MM.1S (cell line): Measurements from ENCODE around the gene SCAND1.

ENCODE experiments used
- DNase-seq: peaks from one replicate; pipeline ENCODE4 v3.0.0-alpha.2; 2015
- H2AFZ ChIP-seq: fragments of 300-600 bp; sonication (generic); 2 replicates; pipeline ENCODE4 v1.6.0; 2016; ENCODE audit warnings: antibody characterized with exemption, low read length
- H3F3A ChIP-seq: fragments of 300-600 bp; sonication (generic); 2 replicates; pipeline ENCODE4 v1.6.1; 2016; ENCODE audit warnings: mild to moderate bottlenecking, antibody characterized with exemption, low read length, moderate library complexity, mixed read lengths; ENCODE audit not compliant: insufficient read depth
- H3K27ac ChIP-seq: fragments of 300-600 bp; sonication (generic); 2 replicates; pipeline ENCODE4 v1.5.1; 2016; ENCODE audit warnings: mild to moderate bottlenecking, low read length
- H3K27me3 ChIP-seq: fragments of 300-600 bp; sonication (generic); replicated peaks from 2 replicates; pipeline ENCODE4 v1.6.0; 2016; ENCODE audit warnings: low read length; ENCODE audit not compliant: insufficient read depth
- H3K36me3 ChIP-seq: fragments of 300-600 bp; sonication (generic); replicated peaks from 2 replicates; pipeline ENCODE4 v1.6.1; 2016; ENCODE audit warnings: mild to moderate bottlenecking, low read length, mixed read lengths; ENCODE audit not compliant: insufficient read depth
- H3K4me1 ChIP-seq: fragments of 300-600 bp; sonication (generic); 2 replicates; pipeline ENCODE4 v1.6.1; 2016; ENCODE audit warnings: low read length, mixed read lengths
- H3K4me2 ChIP-seq: fragments of 300-600 bp; sonication (generic); 2 replicates; pipeline ENCODE4 v1.6.0; 2016; ENCODE audit warnings: low read depth, low read length
- H3K4me3 ChIP-seq: fragments of 300-600 bp; sonication (generic); 2 replicates; pipeline ENCODE4 v1.5.1; 2016; ENCODE audit warnings: low read length, mixed read lengths
- H3K79me2 ChIP-seq: fragments of 300-600 bp; sonication (generic); 2 replicates; pipeline ENCODE4 v1.6.1; 2016; ENCODE audit warnings: mixed run types, low read length, mixed read lengths
- H3K9ac ChIP-seq: fragments of 300-600 bp; sonication (generic); 2 replicates; pipeline ENCODE4 v1.6.1; 2016; ENCODE audit warnings: low read length, mixed read lengths
- H3K9me2 ChIP-seq: fragments of 300-600 bp; sonication (generic); replicated peaks from 2 replicates; pipeline ENCODE4 v1.6.1; 2016; ENCODE audit warnings: mild to moderate bottlenecking, low read length, mixed read lengths; ENCODE audit not compliant: insufficient read depth
- H3K9me3 ChIP-seq: fragments of 300-600 bp; sonication (generic); replicated peaks from 2 replicates; pipeline ENCODE4 v1.6.1; 2016; ENCODE audit warnings: mild to moderate bottlenecking, low read length, mixed read lengths; ENCODE audit not compliant: insufficient read depth
- H4K20me1 ChIP-seq: fragments of 300-600 bp; sonication (generic); 2 replicates; pipeline ENCODE4 v1.6.1; 2016; ENCODE audit warnings: mild to moderate bottlenecking, low read length, moderate library complexity, mixed read lengths; ENCODE audit not compliant: insufficient read depth
- EZH2 ChIP-seq: fragments of 300-600 bp; sonication (generic); optimal IDR thresholded peaks from 2 replicates; pipeline ENCODE3; 2017; ENCODE audit warnings: low read depth, mild to moderate bottlenecking, antibody characterized with exemption, low read length, mixed read lengths
- EZH2phosphoT487 ChIP-seq: fragments of 300-600 bp; sonication (generic); IDR thresholded peaks from 2 replicates; pipeline ENCODE4 v1.6.1; 2018; ENCODE audit warnings: antibody characterized with exemption, low read length
- TF ChIP-seq, protein P1 (sequence below): fragments of 300-600 bp; sonication (generic); IDR thresholded peaks from 2 replicates; pipeline ENCODE4 v1.5.1; 2016; ENCODE audit warnings: antibody characterized with exemption, low read length, mixed read lengths

Gene SCAND1

DNA sequence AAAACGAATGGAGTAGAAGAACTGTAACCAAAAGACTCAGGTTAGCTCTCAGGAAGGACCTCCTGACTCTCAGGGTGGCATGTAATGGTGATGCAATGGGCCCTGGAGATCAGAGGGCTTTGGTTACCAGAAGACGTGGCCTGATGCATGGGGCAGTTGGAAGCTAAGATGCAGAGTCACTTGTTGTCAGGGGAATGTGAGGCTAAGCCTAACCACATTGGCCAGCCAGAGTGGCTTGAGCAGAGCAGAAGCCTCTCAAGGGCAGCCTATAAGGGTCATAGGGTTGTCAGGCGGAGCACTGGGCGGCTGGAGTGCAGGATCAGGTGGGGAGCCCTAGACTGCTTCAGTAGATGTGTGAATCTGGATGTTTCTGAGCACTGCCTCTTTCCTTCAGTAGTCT, 20.0 kb upstream of the SCAND1 start:
- Histone ChIP-seq H3K9ac (no peak overlapping the region), H3K4me2 (no peak overlapping the region), H3K27me3 (no peaks in the 10 kb centered on the region), H3K4me3 (no peak overlapping the region), H3K4me1 (0 out of 2 replicates have a peak, but pooled peaks cover 4% of the 10 kb centered on the region), H3K9me3 (no peaks in the 10 kb centered on the region), H3K36me3 (no peaks in the 10 kb centered on the region), H4K20me1 (no peaks in the 10 kb centered on the region), H3F3A (0 out of 2 replicates have a peak, but pooled peaks cover 5% of the 10 kb centered on the region), H3K9me2 (no peaks in the 10 kb centered on the region), H3K27ac (no peak overlapping the region), H3K79me2 (no peaks in the 10 kb centered on the region), H2AFZ (no peak overlapping the region)
- no peak for DNase-seq
- TF ChIP-seq, protein P1, sequence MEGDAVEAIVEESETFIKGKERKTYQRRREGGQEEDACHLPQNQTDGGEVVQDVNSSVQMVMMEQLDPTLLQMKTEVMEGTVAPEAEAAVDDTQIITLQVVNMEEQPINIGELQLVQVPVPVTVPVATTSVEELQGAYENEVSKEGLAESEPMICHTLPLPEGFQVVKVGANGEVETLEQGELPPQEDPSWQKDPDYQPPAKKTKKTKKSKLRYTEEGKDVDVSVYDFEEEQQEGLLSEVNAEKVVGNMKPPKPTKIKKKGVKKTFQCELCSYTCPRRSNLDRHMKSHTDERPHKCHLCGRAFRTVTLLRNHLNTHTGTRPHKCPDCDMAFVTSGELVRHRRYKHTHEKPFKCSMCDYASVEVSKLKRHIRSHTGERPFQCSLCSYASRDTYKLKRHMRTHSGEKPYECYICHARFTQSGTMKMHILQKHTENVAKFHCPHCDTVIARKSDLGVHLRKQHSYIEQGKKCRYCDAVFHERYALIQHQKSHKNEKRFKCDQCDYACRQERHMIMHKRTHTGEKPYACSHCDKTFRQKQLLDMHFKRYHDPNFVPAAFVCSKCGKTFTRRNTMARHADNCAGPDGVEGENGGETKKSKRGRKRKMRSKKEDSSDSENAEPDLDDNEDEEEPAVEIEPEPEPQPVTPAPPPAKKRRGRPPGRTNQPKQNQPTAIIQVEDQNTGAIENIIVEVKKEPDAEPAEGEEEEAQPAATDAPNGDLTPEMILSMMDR = no peak
- TF ChIP-seq EZH2phosphoT487 = no peak
- no peak for TF ChIP-seq EZH2

DNA sequence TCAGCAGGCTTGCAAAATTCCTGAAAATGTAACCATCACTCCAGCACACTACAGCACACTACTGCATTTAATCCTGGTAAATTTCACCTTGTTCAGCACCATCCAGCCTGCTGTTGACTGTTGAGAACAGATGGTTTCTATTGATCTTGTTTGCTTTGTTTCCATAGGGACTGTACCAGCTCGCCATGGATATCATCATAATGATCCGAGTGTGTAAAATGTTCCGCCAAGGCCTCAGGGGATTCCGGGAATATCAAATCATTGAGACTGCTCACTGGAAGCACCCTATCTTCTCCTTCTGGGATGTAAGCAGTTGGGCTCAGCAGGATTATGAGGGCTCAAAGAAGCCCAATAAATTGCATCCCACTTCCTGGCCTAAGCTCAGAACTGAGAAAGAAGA, 18.2 kb upstream of the SCAND1 start:
- Histone ChIP-seq H3K4me2 (no peak overlapping the region), H3K9me2 (no peaks in the 10 kb centered on the region), H4K20me1 (no peaks in the 10 kb centered on the region), H3K9ac (no peak overlapping the region), H3K9me3 (no peaks in the 10 kb centered on the region), H3K4me3 (no peak overlapping the region), H3K4me1 (0 out of 2 replicates have a peak, but pooled peaks cover 4% of the 10 kb centered on the region), H3K27me3 (no peaks in the 10 kb centered on the region), H3K27ac (no peak overlapping the region), H3K36me3 (no peaks in the 10 kb centered on the region), H3F3A (0 out of 2 replicates have a peak, but pooled peaks cover 5% of the 10 kb centered on the region), H3K79me2 (no peaks in the 10 kb centered on the region), H2AFZ (no peak overlapping the region)
- TF ChIP-seq, protein P1 = no peak
- TF ChIP-seq EZH2 (no peak), EZH2phosphoT487 (no peak)
- no peak for DNase-seq

DNA sequence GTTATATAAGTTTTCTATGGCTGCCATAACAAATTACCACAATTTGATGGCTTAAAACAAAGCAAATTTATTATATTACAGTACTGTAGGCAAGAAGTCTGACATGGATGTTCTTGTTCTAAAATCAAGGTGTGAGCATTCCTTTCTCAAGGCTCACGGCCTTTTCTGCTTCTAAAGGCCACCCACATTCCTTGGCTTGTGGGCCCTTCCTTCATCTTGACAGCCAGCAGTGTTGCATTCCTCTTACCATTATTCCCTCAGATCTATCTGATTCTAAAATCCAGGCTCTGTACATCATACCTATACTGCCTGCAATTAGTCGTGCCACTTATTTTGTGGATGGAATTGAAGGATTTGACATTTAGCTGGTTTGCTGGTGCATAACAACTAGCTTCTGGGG, 17.7 kb upstream of the SCAND1 start:
- H3K9ac ChIP-seq = no peak overlapping the region
- H2AFZ ChIP-seq = no peak overlapping the region
- DNase-seq = no peak
- no peaks in the 10 kb centered on the region for H3K9me2 ChIP-seq
- no peaks in the 10 kb centered on the region for H4K20me1 ChIP-seq
- no peaks in the 10 kb centered on the region for H3K9me3 ChIP-seq
- no peaks in the 10 kb centered on the region for H3K36me3 ChIP-seq
- H3K27ac ChIP-seq = no peak overlapping the region
- H3K4me2 ChIP-seq = no peak overlapping the region
- no peaks in the 10 kb centered on the region for H3K27me3 ChIP-seq
- TF ChIP-seq EZH2phosphoT487 (no peak), EZH2 (no peak)
- TF ChIP-seq, protein P1 = no peak
- no peaks in the 10 kb centered on the region for H3K79me2 ChIP-seq
- H3F3A ChIP-seq = 0 out of 2 replicates have a peak, but pooled peaks cover 5% of the 10 kb centered on the region
- H3K4me1 ChIP-seq = 0 out of 2 replicates have a peak, but pooled peaks cover 4% of the 10 kb centered on the region
- no peak overlapping the region for H3K4me3 ChIP-seq
